Trophoblast cell (in vitro differentiated cells and primary cell): ENCODE results near the gene WDR46.
"Not testable (repeated sequence)": the region's sequence is repeated elsewhere in the genome, so short reads cannot be mapped to it uniquely, and the experiment has no call there.

ENCODE experiments used
- DNase-seq, 2 donors: peaks; one replicate each; pipeline ENCODE4 v3.0.0-alpha.2; 2016
- H2AFZ ChIP-seq: 2 replicates; pipeline ENCODE4 v1.6.1; 2013; ENCODE audit warnings: low read length, moderate library complexity, mild to moderate bottlenecking; ENCODE audit not compliant: insufficient read depth, poor library complexity
- H2AK5ac ChIP-seq: 2 replicates; pipeline ENCODE4 v1.6.1; 2013; ENCODE audit warnings: mild to moderate bottlenecking, low read length
- H2BK120ac ChIP-seq: 2 replicates; pipeline ENCODE4 v1.6.1; 2013; ENCODE audit warnings: low read length, mild to moderate bottlenecking, moderate library complexity; ENCODE audit not compliant: insufficient read depth, poor library complexity
- H2BK12ac ChIP-seq: 2 replicates; pipeline ENCODE4 v1.6.1; 2013; ENCODE audit warnings: mild to moderate bottlenecking, low read length, moderate library complexity
- H2BK5ac ChIP-seq: 2 replicates; pipeline ENCODE4 v1.6.1; 2013; ENCODE audit warnings: low read length, low read depth, moderate library complexity, mild to moderate bottlenecking; ENCODE audit not compliant: poor library complexity
- H3K14ac ChIP-seq: 2 replicates; pipeline ENCODE4 v1.6.1; 2013; ENCODE audit warnings: mild to moderate bottlenecking, low read length
- H3K18ac ChIP-seq: 2 replicates; pipeline ENCODE4 v1.6.1; 2013; ENCODE audit warnings: mild to moderate bottlenecking, low read length
- H3K23ac ChIP-seq: 2 replicates; pipeline ENCODE4 v1.6.1; 2013; ENCODE audit warnings: low read length
- H3K27ac ChIP-seq: 2 replicates; pipeline ENCODE4 v1.5.1; 2013; ENCODE audit warnings: low read depth, mild to moderate bottlenecking, inconsistent platforms, low read length, moderate library complexity
- H3K27me3 ChIP-seq: 2 replicates; pipeline ENCODE4 v1.6.1; 2013; ENCODE audit warnings: inconsistent platforms, mild to moderate bottlenecking, low read length, moderate library complexity; ENCODE audit not compliant: insufficient read depth
- H3K36me3 ChIP-seq, 2 experiments: 1 replicate in 1 of 2; 2 replicates in 1 of 2; pipeline ENCODE4 v1.6.1; 2013; ENCODE audit warnings: low read length in 2 of 2, mild to moderate bottlenecking in 2 of 2, moderate library complexity in 1 of 2; ENCODE audit not compliant: insufficient read depth in 2 of 2, control insufficient read depth in 1 of 2
- H3K4ac ChIP-seq: 2 replicates; pipeline ENCODE4 v1.6.1; 2013; ENCODE audit warnings: low read depth, mild to moderate bottlenecking, low read length, moderate library complexity
- H3K4me1 ChIP-seq, 2 experiments: 1 replicate in 1 of 2; 2 replicates in 1 of 2; pipeline ENCODE4 v1.6.1; 2013; ENCODE audit warnings: low read length in 2 of 2, mild to moderate bottlenecking in 2 of 2, moderate library complexity in 1 of 2; ENCODE audit not compliant: insufficient read depth in 2 of 2, control insufficient read depth in 1 of 2
- H3K4me2 ChIP-seq: 2 replicates; pipeline ENCODE4 v1.6.1; 2013; ENCODE audit warnings: inconsistent platforms, mild to moderate bottlenecking, low read length, moderate library complexity
- H3K4me3 ChIP-seq: 2 replicates; pipeline ENCODE4 v1.5.1; 2013; ENCODE audit warnings: mild to moderate bottlenecking, low read depth, low read length, inconsistent platforms
- H3K79me1 ChIP-seq: one replicate; pipeline ENCODE4 v1.6.1; 2013; ENCODE audit warnings: low read length
- H3K79me2 ChIP-seq: 2 replicates; pipeline ENCODE4 v1.6.1; 2013; ENCODE audit warnings: low read length, mild to moderate bottlenecking; ENCODE audit not compliant: control insufficient read depth, insufficient read depth, poor library complexity
- H3K9ac ChIP-seq: 2 replicates; pipeline ENCODE4 v1.6.1; 2013; ENCODE audit warnings: mild to moderate bottlenecking, low read length
- H3K9me3 ChIP-seq: 2 replicates; pipeline ENCODE4 v1.6.1; 2013; ENCODE audit warnings: low read depth, mild to moderate bottlenecking, control low read depth, inconsistent platforms, low read length; ENCODE audit not compliant: insufficient read depth
- H4K12ac ChIP-seq: 2 replicates; pipeline ENCODE4 v1.6.1; 2013; ENCODE audit warnings: low read depth, mild to moderate bottlenecking, low read length, moderate library complexity
- H4K8ac ChIP-seq: 2 replicates; pipeline ENCODE4 v1.6.1; 2013; ENCODE audit warnings: low read depth, mild to moderate bottlenecking, low read length, moderate library complexity
- H4K91ac ChIP-seq: one replicate; pipeline ENCODE4 v1.6.1; 2013; ENCODE audit warnings: low read depth, mild to moderate bottlenecking, low read length, moderate library complexity
- WGBS: extraction: QIAGEN DNeasy Blood & Tissue Kit; methylation state at CpG from one replicate; pipeline ENCODE4 v1.1.7; 2013; ENCODE audit warnings: missing lambda C conversion rate; ENCODE audit not compliant: insufficient read length, insufficient coverage; ENCODE audit errors: extremely low coverage; 5-methylcytosine and 5-hydroxymethylcytosine counted together

The WDR46 gene

DNA sequence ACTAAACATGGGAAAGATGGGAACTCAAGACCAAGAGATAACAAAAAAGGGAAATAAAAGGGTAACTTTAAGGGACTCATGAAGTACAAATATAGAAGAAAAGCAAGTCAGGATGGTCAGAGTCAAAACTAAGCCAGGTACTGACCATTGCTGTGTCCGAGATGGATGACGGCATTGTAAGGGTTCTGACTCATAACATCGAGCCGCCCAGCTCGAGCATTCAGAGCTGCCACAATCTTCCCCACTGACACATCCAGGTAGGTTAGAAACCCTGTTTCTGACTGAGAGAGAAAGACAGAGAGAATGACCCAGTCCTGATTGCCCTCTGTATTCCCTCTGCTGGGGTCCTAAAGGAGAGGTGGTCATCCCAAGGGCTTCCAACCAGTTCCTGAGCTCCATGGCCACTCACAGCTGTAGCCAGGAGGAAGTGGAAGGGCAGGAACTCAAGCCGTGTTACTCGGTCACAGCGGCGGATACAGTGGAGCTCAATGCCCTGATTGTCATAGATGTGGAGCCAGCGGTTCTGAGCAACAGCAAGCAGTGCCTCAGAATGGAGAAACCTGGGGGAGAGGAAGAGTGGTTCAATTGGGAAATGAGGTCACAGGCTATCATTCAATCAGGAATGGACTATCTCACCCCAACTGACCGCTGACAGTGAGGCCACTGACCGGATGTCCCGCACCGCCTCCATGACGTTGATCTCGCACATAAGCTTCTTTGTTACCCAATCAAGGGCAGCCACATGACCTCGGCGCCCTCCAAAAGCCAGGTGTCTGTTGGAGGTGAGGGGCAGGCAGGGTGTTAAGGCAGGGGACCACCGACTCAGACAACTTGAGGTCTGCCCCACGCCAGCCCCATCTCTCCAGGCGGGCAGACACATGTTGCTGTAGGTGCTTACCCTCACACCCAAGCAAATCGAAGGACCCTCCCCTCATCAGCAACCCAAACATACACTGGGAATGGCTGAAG is 1.8 kb downstream of the WDR46 start:
- Histone ChIP-seq H4K8ac (no peak overlapping the region), H3K9me3 (peaks cover 1% of the 10 kb centered on the region), H3K27ac (no peak overlapping the region), H2BK5ac (no peak overlapping the region), H3K18ac (no peak overlapping the region), H3K27me3 (no peaks in the 10 kb centered on the region), H3K23ac (no peak overlapping the region), H3K4ac (no peak overlapping the region), H3K4me3 (no peak overlapping the region), H2AK5ac (no peak overlapping the region), H2AFZ (no peak overlapping the region), H3K79me2 (peaks cover 6% of the 10 kb centered on the region), H4K91ac (no peak overlapping the region), H3K4me2 (no peak overlapping the region), H3K14ac (no peak overlapping the region), H2BK12ac (no peak overlapping the region), H3K36me3 (peaks cover 29 to 43% of the 10 kb centered on the region in 2 experiments), H3K9ac (peak overlapping the region; percentile 29), H4K12ac (no peak overlapping the region), H3K79me1 (peaks cover 6% of the 10 kb centered on the region), H3K4me1 (peaks cover 10 to 13% of the 10 kb centered on the region in 2 experiments), H2BK120ac (no peak overlapping the region)
- WGBS: no CpG with 5 or more reads among the region's 22 CpGs
- DNase-seq: peak; percentile 61 to 76

DNA sequence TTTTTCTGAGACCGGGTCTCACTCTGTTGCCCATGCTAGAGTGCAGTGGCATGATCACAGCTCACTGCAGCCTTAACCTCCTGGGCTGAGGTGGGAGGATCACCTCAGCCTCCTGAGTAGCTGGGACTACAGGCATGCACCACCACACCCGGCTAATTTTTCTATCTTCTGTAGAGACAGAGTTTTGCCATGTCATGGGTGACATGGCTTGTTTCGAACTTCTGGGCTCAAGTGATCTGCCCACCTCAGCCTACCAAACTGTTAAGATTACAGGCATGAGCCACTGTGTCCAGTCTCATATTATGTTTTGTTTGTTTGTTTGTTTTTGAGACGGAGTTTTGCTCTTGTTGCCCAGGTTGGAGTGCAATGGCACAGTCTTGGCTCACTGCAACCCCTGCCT is 3.8 kb downstream of the WDR46 start:
- Histone ChIP-seq H3K36me3 (peaks cover 30 to 41% of the 10 kb centered on the region in 2 experiments), H3K4me1 (peaks cover 6 to 11% of the 10 kb centered on the region in 2 experiments)
- not testable (repeated sequence) for DNase-seq, H3K9me3 ChIP-seq, H3K9ac ChIP-seq, H2BK12ac ChIP-seq, H4K12ac ChIP-seq, H4K91ac ChIP-seq, H3K14ac ChIP-seq, H3K18ac ChIP-seq, H3K4me2 ChIP-seq, H2BK5ac ChIP-seq, H3K79me1 ChIP-seq, H3K4ac ChIP-seq, H2AFZ ChIP-seq, H2AK5ac ChIP-seq, H3K27me3 ChIP-seq, H3K23ac ChIP-seq, H2BK120ac ChIP-seq, H4K8ac ChIP-seq, H3K4me3 ChIP-seq, H3K79me2 ChIP-seq, H3K27ac ChIP-seq
- WGBS: no CpG with 5 or more reads among the region's 4 CpGs

DNA sequence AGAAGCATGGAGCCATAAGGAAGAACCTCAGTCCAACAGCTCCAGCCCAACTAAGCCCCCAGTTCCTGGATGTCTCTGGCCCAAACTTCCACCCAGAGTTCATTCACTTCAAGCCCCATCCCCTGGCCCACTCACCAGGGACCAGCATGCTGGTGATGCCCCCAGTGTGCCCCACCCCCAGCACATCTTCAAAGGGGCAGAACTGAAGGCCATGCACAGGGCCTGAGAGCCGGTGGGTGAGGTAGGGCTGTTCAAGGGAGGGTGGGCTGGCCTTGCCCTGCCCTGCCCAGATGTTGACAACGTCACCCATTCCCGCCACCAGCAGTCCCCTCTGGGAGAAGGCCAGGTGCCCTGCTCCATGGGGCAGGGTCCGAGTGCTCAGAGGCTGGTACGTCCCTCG is 8.5 kb downstream of the WDR46 start:
- Histone ChIP-seq H3K23ac (no peak overlapping the region), H3K4me1 (peaks cover 3 to 9% of the 10 kb centered on the region in 2 experiments), H2BK5ac (no peak overlapping the region), H2BK12ac (no peak overlapping the region), H3K27ac (no peak overlapping the region), H3K36me3 (peaks cover 46 to 55% of the 10 kb centered on the region in 2 experiments), H2AK5ac (no peak overlapping the region), H3K4me3 (no peak overlapping the region), H2AFZ (no peak overlapping the region), H4K12ac (peak overlapping the region; percentile 8), H3K79me1 (peaks cover 9% of the 10 kb centered on the region), H4K91ac (no peak overlapping the region), H4K8ac (no peak overlapping the region), H3K14ac (no peak overlapping the region), H3K4me2 (no peak overlapping the region), H3K79me2 (peaks cover 8% of the 10 kb centered on the region), H3K27me3 (no peaks in the 10 kb centered on the region), H2BK120ac (no peak overlapping the region), H3K9me3 (no peaks in the 10 kb centered on the region), H3K4ac (no peak overlapping the region), H3K18ac (no peak overlapping the region), H3K9ac (peak overlapping the region; percentile 21)
- no peak for DNase-seq
- no CpG with 5 or more reads among the region's 6 CpGs for WGBS

DNA sequence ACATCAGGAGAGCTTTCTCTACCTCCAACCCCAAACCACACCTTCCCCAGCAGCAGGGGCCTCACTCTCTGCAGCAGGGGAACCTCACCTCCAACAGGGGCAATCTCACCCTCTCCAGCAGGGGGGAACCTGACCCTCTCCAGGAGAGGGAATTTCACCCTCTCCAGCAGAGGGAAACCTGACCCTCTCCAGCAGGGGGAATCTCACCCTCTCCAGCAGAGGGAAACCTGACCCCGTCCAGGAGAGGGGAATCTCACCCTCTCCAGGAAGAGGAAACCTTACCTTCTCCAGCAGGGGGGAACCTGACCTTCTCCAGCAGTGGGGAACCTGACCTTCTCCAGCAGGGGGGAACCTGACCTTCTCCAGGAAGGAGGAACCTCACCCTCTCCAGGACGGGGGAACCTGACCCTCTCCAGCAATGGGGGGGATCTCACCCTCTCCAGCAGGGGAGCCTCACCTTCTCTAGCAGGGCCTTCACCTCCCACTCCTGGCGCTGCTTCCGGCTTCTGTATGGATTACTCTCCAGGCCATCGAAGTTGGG is 9.0 kb downstream of the WDR46 start:
- H3K9ac ChIP-seq: no peak overlapping the region
- H4K12ac ChIP-seq: no peak overlapping the region
- H3K4me3 ChIP-seq: no peak overlapping the region
- no peaks in the 10 kb centered on the region for H3K9me3 ChIP-seq
- H3K18ac ChIP-seq: no peak overlapping the region
- peaks cover 47 to 55% of the 10 kb centered on the region in 2 experiments for H3K36me3 ChIP-seq
- no peaks in the 10 kb centered on the region for H3K27me3 ChIP-seq
- DNase-seq: peak; percentile 49 to 65
- peaks cover 8% of the 10 kb centered on the region for H3K79me2 ChIP-seq
- no peak overlapping the region for H3K4me2 ChIP-seq
- no peak overlapping the region for H3K4ac ChIP-seq
- H3K4me1 ChIP-seq: peaks cover 3 to 9% of the 10 kb centered on the region in 2 experiments
- no peak overlapping the region for H2BK120ac ChIP-seq
- no peak overlapping the region for H3K27ac ChIP-seq
- H3K23ac ChIP-seq: no peak overlapping the region
- no peak overlapping the region for H2AK5ac ChIP-seq
- no peak overlapping the region for H2BK12ac ChIP-seq
- no peak overlapping the region for H2AFZ ChIP-seq
- peaks cover 9% of the 10 kb centered on the region for H3K79me1 ChIP-seq
- H3K14ac ChIP-seq: no peak overlapping the region
- H4K8ac ChIP-seq: no peak overlapping the region
- no peak overlapping the region for H2BK5ac ChIP-seq
- H4K91ac ChIP-seq: no peak overlapping the region
- no CpG with 5 or more reads among the region's 5 CpGs for WGBS
